ENCODE measurements around the gene RINL. TPM values are rescaled to one million over a fixed set of nuclear protein-coding genes. Genes with fewer than 3 reads are reported as not detected.
"Not testable (repeated sequence)": the region's sequence is repeated elsewhere in the genome, so short reads cannot be mapped to it uniquely, and the experiment has no call there.

The RINL gene
- total and polyA plus RNA-seq, 5 experiments from 2014 or later: 29.9 to 64.7 (median 52.9) TPM

- POLR2A ChIA-PET: interaction anchor here (1.2 kb wide), 1 partner anchor 16 kb away, joined by 3 read pairs; no protein-coding TSS in a partner anchor
- Mint-ChIP-seq H3K4me1 (peaks cover 15 to 68% (median 51%) of the 10 kb centered on the region in 4 donors), H3K36me3 (peaks cover 0 to 65% (median 21%) of the 10 kb centered on the region in 3 donors)
- DNase-seq, H3K4me3 Mint-ChIP-seq, ATAC-seq, H3K9me3 Mint-ChIP-seq, H3K27ac Mint-ChIP-seq, H3K27me3 Mint-ChIP-seq: not testable (repeated sequence)
These were observed 52.1 kb downstream of the RINL start for GRCh38 chr19:38825936-38826335.

- Mint-ChIP-seq H3K4me1 (peaks cover 21 to 45% (median 27%) of the 10 kb centered on the region in 4 donors), H3K36me3 (peaks cover 0 to 61% (median 15%) of the 10 kb centered on the region in 3 donors), H3K27ac (peak overlapping the region in 2 of 10 donors; percentile 50 to 79)
- ATAC-seq, DNase-seq, H3K9me3 Mint-ChIP-seq, H3K4me3 Mint-ChIP-seq, H3K27me3 Mint-ChIP-seq: not testable (repeated sequence)
- POLR2A ChIA-PET: interaction anchor here (1.2 kb wide), 1 partner anchor 12 kb away, joined by 3 read pairs; no protein-coding TSS in a partner anchor
These were observed 56.7 kb downstream of the RINL start for GRCh38 chr19:38821230-38821825.

DNA sequence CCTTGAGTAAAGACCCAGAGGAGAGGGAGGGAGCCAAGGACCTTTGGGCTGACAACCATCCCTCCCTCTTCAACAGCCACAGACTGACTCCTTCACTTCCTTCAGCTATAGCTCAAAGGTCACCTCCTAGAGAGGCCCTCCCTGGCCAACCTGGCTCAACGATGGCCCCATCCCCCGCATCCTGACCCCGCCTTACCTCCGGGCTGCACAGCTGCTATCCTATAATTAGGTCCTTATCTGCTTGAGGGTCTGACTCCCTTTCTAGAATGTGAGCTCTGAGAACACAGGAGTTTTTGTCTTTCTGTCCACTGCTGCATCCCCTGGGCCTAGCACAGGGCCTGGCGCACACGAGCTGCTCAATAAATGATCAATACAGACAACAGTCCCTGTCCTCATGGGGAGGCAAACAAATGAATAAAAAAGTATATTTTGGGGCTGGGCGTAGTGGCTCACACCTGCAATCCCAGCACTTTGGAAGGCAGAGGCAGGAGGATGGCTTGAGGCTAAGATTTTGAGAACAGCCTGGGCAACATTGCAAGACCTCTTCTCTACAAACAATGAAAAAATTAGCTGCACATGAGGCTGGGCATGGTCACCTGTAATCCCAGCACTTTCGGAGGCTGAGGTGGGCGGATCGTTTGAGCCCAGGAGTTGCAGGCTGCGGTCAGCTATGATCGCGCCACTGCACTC is 58.7 kb downstream of the RINL start:
- no peaks in the 10 kb centered on the region for H3K9me3 Mint-ChIP-seq
- H3K27ac Mint-ChIP-seq: peak overlapping the region in 4 of 10 donors; percentile 6 to 75 (median 47)
- POLR2A ChIA-PET: interaction anchor here (0.5 to 0.7 kb wide), 2 partner anchors 58 to 425 kb away, joined by 5 to 7 read pairs; no protein-coding TSS in a partner anchor
- no peak for DNase-seq
- peaks cover 0 to 64% (median 16%) of the 10 kb centered on the region in 3 donors for H3K36me3 Mint-ChIP-seq
- H3K27me3 Mint-ChIP-seq: no peaks in the 10 kb centered on the region
- no peak overlapping the region for H3K4me3 Mint-ChIP-seq
- H3K4me1 Mint-ChIP-seq: peaks cover 7 to 30% (median 18%) of the 10 kb centered on the region in 4 donors
- ATAC-seq: no peak

Other genes starting within 250 kb of the RINL start
- 10 to 100 TPM; 52.9 to 57.6 TPM for gene ACTN4, start 230.6 kb downstream of the RINL start, total RNA-seq
- 1 to 10 TPM; 3.2 to 8.5 (median 4.8) TPM for gene ACTN4, start 230.6 kb downstream of the RINL start, polyA plus RNA-seq
- 1 to 10 TPM; 8.2 TPM for gene CAPN12, start 133.8 kb downstream of the RINL start, total RNA-seq
- 1 to 10 TPM; 2.0 to 6.2 (median 4.6) TPM for gene CAPN12, start 133.8 kb downstream of the RINL start, polyA plus RNA-seq
- not detected for gene LGALS7, start 104.8 kb downstream of the RINL start, total RNA-seq
- not detected for gene LGALS7, start 104.8 kb downstream of the RINL start, polyA plus RNA-seq
- gene LGALS7B, start 89.1 kb downstream of the RINL start, total RNA-seq: not detected
- gene LGALS7B, start 89.1 kb downstream of the RINL start, polyA plus RNA-seq: not detected
- 10 to 100 TPM in 1 of 2 experiments, 1 to 10 TPM in 1; 9.6 to 10.7 TPM for gene LGALS4, start 65.3 kb downstream of the RINL start, total RNA-seq
- under 1 TPM in 1 of 3 donors, not detected in 2; 0.27 TPM for gene LGALS4, start 65.3 kb downstream of the RINL start, polyA plus RNA-seq
- 100 to 1,000 TPM; 118 to 138 TPM for gene ECH1, start 46.5 kb downstream of the RINL start, total RNA-seq
- gene ECH1, start 46.5 kb downstream of the RINL start, polyA plus RNA-seq: 100 to 1,000 TPM; 218 to 291 (median 238) TPM
- 100 to 1,000 TPM; 390 to 406 TPM for gene HNRNPL, start 28.3 kb downstream of the RINL start, total RNA-seq
- 10 to 100 TPM; 70.6 to 77.6 (median 71.4) TPM for gene HNRNPL, start 28.3 kb downstream of the RINL start, polyA plus RNA-seq
- gene SIRT2, start 21.3 kb upstream of the RINL start, total RNA-seq: 10 to 100 TPM; 46.0 to 50.7 TPM
- 10 to 100 TPM; 28.2 to 48.0 (median 33.5) TPM for gene SIRT2, start 21.3 kb upstream of the RINL start, polyA plus RNA-seq
- 10 to 100 TPM; 23.6 to 25.2 TPM for gene NFKBIB, start 21.7 kb upstream of the RINL start, total RNA-seq
- gene NFKBIB, start 21.7 kb upstream of the RINL start, polyA plus RNA-seq: 10 to 100 TPM in 1 of 3 donors, 1 to 10 TPM in 2; 7.9 to 12.9 (median 9.5) TPM
- gene CCER2, start 33.9 kb upstream of the RINL start, total RNA-seq: 1 to 10 TPM; 1.6 to 2.7 TPM
- not detected for gene CCER2, start 33.9 kb upstream of the RINL start, polyA plus RNA-seq
- gene SARS2, start 52.5 kb upstream of the RINL start, total RNA-seq: 10 to 100 TPM; 31.5 to 31.8 TPM
- gene SARS2, start 52.5 kb upstream of the RINL start, polyA plus RNA-seq: 10 to 100 TPM in 2 of 3 donors, 1 to 10 TPM in 1; 8.8 to 14.9 (median 14.3) TPM
- gene MRPS12, start 52.7 kb upstream of the RINL start, total RNA-seq: 10 to 100 TPM; 25.6 to 28.4 TPM
- 10 to 100 TPM; 71.7 to 87.7 (median 85.1) TPM for gene MRPS12, start 52.7 kb upstream of the RINL start, polyA plus RNA-seq
- not detected for gene FBXO17, start 97.5 kb upstream of the RINL start, total RNA-seq
- not detected for gene FBXO17, start 97.5 kb upstream of the RINL start, polyA plus RNA-seq
- not detected for gene FBXO27, start 154.3 kb upstream of the RINL start, total RNA-seq
- under 1 TPM in 1 of 3 donors, not detected in 2; 0.17 TPM for gene FBXO27, start 154.3 kb upstream of the RINL start, polyA plus RNA-seq
- not detected for gene ACP7, start 206.1 kb upstream of the RINL start, total RNA-seq
- not detected for gene ACP7, start 206.1 kb upstream of the RINL start, polyA plus RNA-seq
- gene PAK4, start 247.5 kb upstream of the RINL start, total RNA-seq: 10 to 100 TPM; 14.8 to 16.8 TPM
- gene PAK4, start 247.5 kb upstream of the RINL start, polyA plus RNA-seq: 1 to 10 TPM; 1.3 to 1.4 (median 1.3) TPM

All from naive thymus-derived CD8-positive, alpha-beta T cell (primary cell).